Fibroblast of mammary gland (primary cell): ENCODE measurements around the gene MAP3K6.

Source experiments
- DNase-seq: peaks from one replicate; pipeline ENCODE4 v3.0.0-alpha.2; 2010; ENCODE audit warnings: low read depth
- H3K4me3 ChIP-seq: 2 replicates; pipeline ENCODE4 v1.5.1; 2011; ENCODE audit warnings: low read depth, mild to moderate bottlenecking, low read length, moderate library complexity; ENCODE audit not compliant: control insufficient read depth
- CTCF ChIP-seq: conservative IDR thresholded peaks from 2 replicates; pipeline ENCODE4 v1.5.1; 2011; ENCODE audit warnings: low read depth, low read length, inconsistent platforms; ENCODE audit not compliant: control insufficient read depth, insufficient read depth

MAP3K6 gene

GRCh38 chr1:27353629-27354028 lies 13.1 kb downstream of the MAP3K6 start:
- no peak overlapping the region for H3K4me3 ChIP-seq
- no peak for TF ChIP-seq CTCF
- DNase-seq, result no peak

DNA sequence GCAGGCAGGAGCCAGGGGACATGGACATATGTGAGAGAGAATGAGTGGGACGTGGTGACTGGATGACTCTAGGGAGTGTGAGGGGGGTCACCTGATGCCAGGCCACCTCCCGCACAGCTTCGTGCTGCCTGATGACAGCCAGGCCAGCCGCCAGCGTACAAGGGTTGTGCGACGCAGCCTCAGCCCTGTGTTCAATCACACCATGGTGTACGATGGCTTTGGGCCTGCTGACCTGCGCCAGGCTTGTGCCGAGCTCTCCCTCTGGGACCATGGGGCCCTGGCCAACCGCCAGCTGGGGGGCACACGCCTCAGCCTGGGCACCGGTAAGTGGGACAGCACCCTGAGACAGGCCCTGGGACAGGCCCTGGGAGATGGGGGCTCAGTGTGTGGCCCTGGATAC lies 13.6 kb downstream of the MAP3K6 start:
- TF ChIP-seq CTCF, result no peak
- H3K4me3 ChIP-seq, result no peak overlapping the region
- DNase-seq, result no peak

DNA sequence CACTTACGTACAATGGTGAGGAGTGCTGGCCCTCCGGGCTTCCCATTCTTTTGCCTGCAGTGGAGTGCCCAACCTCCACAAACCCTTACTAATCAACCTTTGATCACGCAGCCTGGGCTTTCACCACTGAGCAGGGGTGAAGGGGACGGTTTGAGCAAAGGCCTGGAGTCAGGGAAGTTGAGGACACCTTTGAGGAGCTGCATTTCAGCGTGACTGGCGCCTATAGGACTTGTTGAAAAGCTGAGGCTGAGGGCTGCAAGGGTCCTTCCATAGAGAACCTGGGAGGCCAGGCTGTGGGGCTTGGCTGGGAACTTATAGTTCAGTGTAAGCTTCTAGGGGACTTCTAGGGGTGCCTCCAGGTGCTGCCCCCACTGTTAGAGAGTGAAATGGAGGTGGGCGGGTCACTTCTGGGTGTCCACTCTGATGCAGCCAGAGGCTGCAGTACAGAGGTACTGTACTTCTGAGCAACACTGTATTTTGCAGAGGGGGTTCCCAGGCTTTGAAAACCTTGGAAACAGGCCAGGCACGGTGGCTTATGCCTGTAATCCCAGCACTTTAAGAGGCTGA lies 15.1 kb downstream of the MAP3K6 start:
- TF ChIP-seq CTCF, result no peak
- no peak overlapping the region for H3K4me3 ChIP-seq
- DNase-seq, result no peak

DNA sequence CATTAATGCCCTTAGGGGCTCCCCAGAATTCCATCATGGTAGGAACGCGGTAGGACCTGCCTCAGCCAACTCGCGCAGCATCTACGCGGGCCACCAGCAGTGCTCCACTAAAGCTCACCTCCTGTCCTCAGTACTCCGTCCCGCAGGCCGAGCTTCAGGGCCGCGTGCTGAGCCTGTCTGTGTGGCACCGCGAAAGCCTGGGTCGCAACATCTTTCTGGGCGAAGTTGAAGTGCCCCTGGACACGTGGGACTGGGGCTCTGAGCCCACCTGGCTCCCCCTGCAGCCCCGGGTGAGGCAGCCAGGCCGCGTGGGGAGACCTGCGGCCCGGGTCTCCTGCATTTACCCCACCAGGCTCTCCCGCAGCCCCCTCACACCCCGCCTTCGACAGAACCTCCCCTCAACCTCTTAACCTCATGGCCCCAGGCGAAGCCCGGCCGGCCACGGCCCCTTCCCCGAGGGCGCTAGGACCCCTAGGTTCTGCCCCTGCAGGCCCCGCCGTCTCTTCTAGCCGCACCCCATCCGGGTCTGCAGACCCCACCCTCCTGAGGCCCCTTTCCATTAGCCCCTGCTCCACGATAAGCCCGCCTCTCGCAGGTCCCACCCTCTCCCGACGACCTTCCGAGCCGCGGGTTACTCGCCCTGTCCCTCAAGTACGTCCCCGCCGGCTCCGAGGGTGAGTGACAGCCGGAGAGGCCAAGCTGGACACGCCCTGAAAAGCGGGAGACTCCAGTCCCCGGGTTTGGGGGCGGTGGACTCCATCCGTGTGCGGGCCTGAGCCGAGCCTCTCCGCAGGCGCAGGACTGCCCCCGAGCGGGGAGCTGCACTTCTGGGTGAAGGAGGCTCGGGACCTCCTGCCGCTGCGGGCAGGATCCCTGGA lies 15.9 kb downstream of the MAP3K6 start:
- DNase-seq, result no peak
- TF ChIP-seq CTCF, result no peak

GRCh38 chr1:27349784-27350662 lies 16.7 kb downstream of the MAP3K6 start:
- no peak for TF ChIP-seq CTCF
- H3K4me3 ChIP-seq, result peak overlapping the region; percentile 10
- peak; percentile 66 for DNase-seq

More for the DNA sequence above, 15.9 kb downstream of the MAP3K6 start:
- no peak overlapping the region for H3K4me3 ChIP-seq
